GM18873 (cell line): ENCODE measurements around the gene EEF2.
"Not testable (repeated sequence)": the region's sequence is repeated elsewhere in the genome, so short reads cannot be mapped to it uniquely, and the experiment has no call there.

ENCODE experiments used
- ATAC-seq: cut with Tn5 transposase; IDR thresholded peaks from one replicate; pipeline ENCODE4 v1.9.1; 2021; ENCODE audit warnings: mild to moderate bottlenecking, moderate library complexity, moderate number of reproducible peaks; ENCODE audit not compliant: unreplicated experiment, low FRiP score

EEF2 gene

GRCh38 chr19:4015705-4016402 is 30.6 kb upstream of the EEF2 start:
- ATAC-seq, result no peak

GRCh38 chr19:4014541-4015491 is 29.6 kb upstream of the EEF2 start:
- ATAC-seq, result no peak

GRCh38 chr19:4013886-4014540 is 28.8 kb upstream of the EEF2 start:
- no peak for ATAC-seq

GRCh38 chr19:4012975-4013634 is 27.8 kb upstream of the EEF2 start:
- no peak for ATAC-seq

- ATAC-seq, result no peak
Observed at GRCh38 chr19:4012092-4012974, 27.1 kb upstream of the EEF2 start.

- ATAC-seq, result not testable (repeated sequence)
Observed at GRCh38 chr19:4011430-4011829, 26.2 kb upstream of the EEF2 start.

- no peak for ATAC-seq
Observed at GRCh38 chr19:4010808-4011110, 25.5 kb upstream of the EEF2 start.

- ATAC-seq, result no peak
Observed at GRCh38 chr19:4009990-4010807, 24.9 kb upstream of the EEF2 start.

GRCh38 chr19:4007836-4008539 is 22.7 kb upstream of the EEF2 start:
- ATAC-seq, result no peak

GRCh38 chr19:4007021-4007835 is 22.0 kb upstream of the EEF2 start, which contains the start of gene PIAS4:
TSS of gene PIAS4 (plus strand) at chr19:4007736. CDS start at chr19:4007761, 25 bp downstream.
- peak; percentile 65 for ATAC-seq

- ATAC-seq, result not testable (repeated sequence)
Observed at GRCh38 chr19:4005436-4005835, 20.2 kb upstream of the EEF2 start.

- ATAC-seq, result not testable (repeated sequence)
Observed at GRCh38 chr19:4000798-4001197, 15.5 kb upstream of the EEF2 start.

- ATAC-seq, result not testable (repeated sequence)
Observed at GRCh38 chr19:3998667-3999412, 13.6 kb upstream of the EEF2 start.

GRCh38 chr19:3995607-3996006 is 10.3 kb upstream of the EEF2 start:
- no peak for ATAC-seq

GRCh38 chr19:3990815-3991117 is 5.5 kb upstream of the EEF2 start:
- ATAC-seq, result no peak

- ATAC-seq, result no peak
Observed at GRCh38 chr19:3987619-3988371, 2.5 kb upstream of the EEF2 start.
